SK-N-SH treated with all-trans-retinoic acid at 6 μM for 48 hours (cell line): Measurements from ENCODE around the gene PAAF1.

ENCODE experiments used
- POU6F1 ChIP-seq: fragments of 250-450 bp; sonication (Bioruptor Pico); IDR thresholded peaks from 2 replicates; pipeline ENCODE4 v1.8.0; 2021; ENCODE audit warnings: low read depth, mild to moderate bottlenecking, moderate library complexity, borderline replicate concordance
- RARB ChIP-seq: fragments of 250-450 bp; sonication (Bioruptor Pico); IDR thresholded peaks from 2 replicates; pipeline ENCODE4 v1.8.0; 2021; ENCODE audit warnings: mild to moderate bottlenecking, moderate library complexity
- SNAI2 ChIP-seq: fragments of 250-450 bp; sonication (Bioruptor Pico); IDR thresholded peaks from 2 replicates; pipeline ENCODE4 v1.5.0; 2020; ENCODE audit warnings: mild to moderate bottlenecking, moderate library complexity

DNA sequence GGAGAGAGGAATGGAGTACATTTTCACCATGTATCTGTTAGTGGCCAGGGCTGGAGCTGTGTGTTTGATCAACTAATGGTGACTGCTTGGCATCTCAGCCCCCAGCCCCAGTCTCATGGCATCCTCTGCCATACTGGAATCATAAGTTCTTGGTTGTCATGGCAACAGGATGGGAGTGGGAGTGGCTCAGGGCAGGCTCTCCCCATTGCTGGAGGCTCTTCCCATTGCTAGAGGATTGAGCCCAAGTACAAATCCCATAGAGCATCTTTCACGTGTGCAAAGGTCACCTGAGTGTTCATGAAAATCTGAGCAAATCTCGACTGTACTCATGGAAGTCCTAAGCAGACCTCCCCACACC is 88.9 kb downstream of the PAAF1 start:
- TF ChIP-seq RARB (no peak), SNAI2 (CRISPR knock-in tag) (no peak), POU6F1 (CRISPR knock-in tag) (no peak)
